Caco-2 (cell line): ENCODE results near the gene COL20A1. TPM values are rescaled to one million over a fixed set of nuclear protein-coding genes. Genes with fewer than 3 reads are reported as not detected.
A peak's percentile ranks its signal among the peaks of the same experiment; 100 is the strongest.

Source experiments
- BruUV-seq: library from RNA; stranded (reverse); fragments of 400-500 nt; replicated peaks from 2 replicates; lab custom pipeline; 2021; lab: Mats Ljungman, UMichigan
- CTCF ChIA-PET: fragments of 300-600 bp; sonication (Branson Sonifier 250); formaldehyde crosslinking; loops from one replicate; lab custom pipeline; 2022; ENCODE audit warnings: antibody characterized with exemption; lab: Charles Lee
- POLR2A ChIA-PET: fragments of 300-600 bp; sonication (Branson Sonifier 250); formaldehyde crosslinking; loops from one replicate; lab custom pipeline; 2022; ENCODE audit warnings: antibody characterized with exemption; lab: Charles Lee
- DNase-seq, 2 experiments: peaks; one replicate each; pipeline versions ENCODE4 v3.0.0 to v3.0.0-alpha.2; 2020 to 2022
- H3K27me3 ChIP-seq: replicated peaks from 2 replicates; pipeline ENCODE4 v1.6.0; 2011; ENCODE audit warnings: low read length; ENCODE audit not compliant: control insufficient read depth, insufficient read depth
- H3K36me3 ChIP-seq: 2 replicates; pipeline ENCODE4 v1.5.1; 2011; ENCODE audit warnings: low read length; ENCODE audit not compliant: control insufficient read depth, insufficient read depth
- H3K4me1 ChIP-seq: fragments of 250-450 bp; sonication (Bioruptor Pico); 2 replicates; pipeline ENCODE4 v1.5.1; 2020; ENCODE audit warnings: mild to moderate bottlenecking
- H3K4me3 ChIP-seq: 2 replicates; pipeline ENCODE4 v1.5.1; 2011; ENCODE audit warnings: low read depth, mild to moderate bottlenecking, control low read depth, low read length
- H3K9me3 ChIP-seq: fragments of 250-450 bp; sonication (Bioruptor Pico); 2 replicates; pipeline ENCODE4 v1.5.1; 2020; ENCODE audit warnings: mild to moderate bottlenecking, moderate library complexity
- H3K27ac Mint-ChIP-seq: one replicate; pipeline ENCODE4 v1.8.0; 2022; ENCODE audit warnings: mixed read lengths; ENCODE audit not compliant: unreplicated experiment
- H3K27me3 Mint-ChIP-seq: one replicate; pipeline ENCODE4 v1.8.0; 2022; ENCODE audit warnings: mixed read lengths; ENCODE audit not compliant: insufficient read depth, unreplicated experiment
- H3K36me3 Mint-ChIP-seq: one replicate; pipeline ENCODE4 v1.8.0; 2022; ENCODE audit warnings: mild to moderate bottlenecking, mixed read lengths; ENCODE audit not compliant: insufficient read depth, unreplicated experiment
- H3K4me1 Mint-ChIP-seq: one replicate; pipeline ENCODE4 v1.8.0; 2022; ENCODE audit warnings: low read depth, mixed read lengths; ENCODE audit not compliant: unreplicated experiment
- H3K4me3 Mint-ChIP-seq: one replicate; pipeline ENCODE4 v1.8.0; 2022; ENCODE audit warnings: mild to moderate bottlenecking, moderate library complexity, mixed read lengths; ENCODE audit not compliant: unreplicated experiment
- H3K9me3 Mint-ChIP-seq: one replicate; pipeline ENCODE4 v1.8.0; 2022; ENCODE audit warnings: mixed read lengths; ENCODE audit not compliant: unreplicated experiment
- CTCF ChIP-seq, 2 experiments: fragments of 200-600 bp in 1 of 2; IDR thresholded peaks; 1 replicate in 1 of 2; 2 replicates in 1 of 2; pipeline versions ENCODE4 v1.5.1 to v1.8.0; 2011 to 2022; ENCODE audit warnings: antibody characterized with exemption in 1 of 2, control low read depth in 1 of 2, inconsistent platforms in 1 of 2, low read depth in 1 of 2, low read length in 1 of 2, mild to moderate bottlenecking in 1 of 2, moderate library complexity in 1 of 2; ENCODE audit not compliant: insufficient read depth in 1 of 2, severe bottlenecking in 1 of 2, unreplicated experiment in 1 of 2
- intact Hi-C: fragments of 100-400 bp; cut with micrococcal nuclease; formaldehyde crosslinking; loops from one replicate; pipeline ENCODE4 v1.10.0; 2022; ENCODE audit not compliant: unreplicated experiment
- microRNA-seq: library from miRNA; unstranded; fragments of <30 nt; microRNA quantifications from one replicate; pipeline ENCODE4 v1.2.0, GENCODE V29; 2022
- total RNA-seq: library from RNA; stranded (reverse); gene quantifications from 2 replicates; pipeline ENCODE4 v1.2.3, GENCODE V29; 2022

The COL20A1 gene
- total RNA-seq, 1 experiment from 2014 or later, result 0.27 TPM

- intact Hi-C loops, result loop anchor here (5.0 kb wide), 1 partner anchor 161 kb away; no protein-coding TSS in a partner anchor
Measured at GRCh38 chr20:63383556-63383955, 90.6 kb downstream of the COL20A1 start.

GRCh38 chr20:63384336-63384735 is 91.3 kb downstream of the COL20A1 start:
- Histone ChIP-seq H3K36me3 (no peaks in the 10 kb centered on the region), H3K27me3 (no peaks in the 10 kb centered on the region), H3K4me1 (no peaks in the 10 kb centered on the region), H3K9me3 (peaks cover 46% of the 10 kb centered on the region), H3K4me3 (no peak overlapping the region)
- H3K27me3 Mint-ChIP-seq, result peaks cover 12% of the 10 kb centered on the region
- peaks cover 37% of the 10 kb centered on the region for H3K9me3 Mint-ChIP-seq
- no peak for DNase-seq
- no peak for TF ChIP-seq CTCF (IDR thresholded peaks at IDR 0.05; ENCODE audit: insufficient read depth in 1 of 2, low read depth in 1 of 2, low read length in 1 of 2, severe bottlenecking in 1 of 2, unreplicated experiment in 1 of 2)
- no peak overlapping the region for H3K27ac Mint-ChIP-seq
- H3K4me3 Mint-ChIP-seq, result no peak overlapping the region
- POLR2A ChIA-PET, result no interaction called here
- no TSS peak for BruUV-seq
- H3K4me1 Mint-ChIP-seq, result no peaks in the 10 kb centered on the region
- CTCF ChIA-PET, result interaction anchor here (1.2 to 5.0 kb wide), 2 partner anchors 75 to 154 kb away, joined by 3 to 135 read pairs; no protein-coding TSS in a partner anchor
- peaks cover 7% of the 10 kb centered on the region for H3K36me3 Mint-ChIP-seq
- intact Hi-C loops, result loop anchor here (5.0 kb wide), 1 partner anchor 162 kb away; no protein-coding TSS in a partner anchor

More at GRCh38 chr20:63383556-63383955, 90.6 kb downstream of the COL20A1 start:
- peaks cover 37% of the 10 kb centered on the region for H3K9me3 Mint-ChIP-seq
- CTCF ChIA-PET, result interaction anchor here (1.2 to 5.0 kb wide), 2 partner anchors 74 to 153 kb away, joined by 3 to 135 read pairs; no protein-coding TSS in a partner anchor
- Histone ChIP-seq H3K9me3 (peaks cover 41% of the 10 kb centered on the region), H3K4me3 (no peak overlapping the region), H3K27me3 (no peaks in the 10 kb centered on the region), H3K4me1 (no peaks in the 10 kb centered on the region), H3K36me3 (no peaks in the 10 kb centered on the region)
- peaks cover 12% of the 10 kb centered on the region for H3K27me3 Mint-ChIP-seq
- no peak for TF ChIP-seq CTCF (IDR thresholded peaks at IDR 0.05; ENCODE audit: insufficient read depth in 1 of 2, low read depth in 1 of 2, low read length in 1 of 2, severe bottlenecking in 1 of 2, unreplicated experiment in 1 of 2)
- no peak overlapping the region for H3K27ac Mint-ChIP-seq
- H3K4me3 Mint-ChIP-seq, result no peak overlapping the region
- POLR2A ChIA-PET, result no interaction called here
- H3K36me3 Mint-ChIP-seq, result peaks cover 12% of the 10 kb centered on the region
- H3K4me1 Mint-ChIP-seq, result no peaks in the 10 kb centered on the region
- BruUV-seq, result no TSS peak
- DNase-seq, result no peak

Small RNA genes lying within 50 kb of the gene (microRNA-seq; reads per million reads assigned to microRNA genes)
- gene MIR4326, result 3.7 reads per million, percentile 24 among the genes with 10 or more reads in this experiment

Other genes starting within 250 kb of the COL20A1 start
- gene YTHDF1, start 77.1 kb upstream of the COL20A1 start, total RNA-seq, result 184 and 196 TPM in 2 replicates
- gene BIRC7, start 57.3 kb upstream of the COL20A1 start, total RNA-seq, result 0.42 and 0.54 TPM in 2 replicates
- gene NKAIN4, start 38.7 kb upstream of the COL20A1 start, total RNA-seq, result 2.1 and 2.7 TPM in 2 replicates
- 275 and 286 TPM in 2 replicates for gene ARFGAP1, start 20.4 kb upstream of the COL20A1 start, total RNA-seq
- gene CHRNA4, start 68.2 kb downstream of the COL20A1 start, total RNA-seq, result 0.11 and 0.65 TPM in 2 replicates
- 0.25 and 0.46 TPM in 2 replicates for gene KCNQ2, start 179.5 kb downstream of the COL20A1 start, total RNA-seq
- 25.2 and 32.0 TPM in 2 replicates for gene EEF1A2, start 205.9 kb downstream of the COL20A1 start, total RNA-seq
- gene PPDPF, start 227.6 kb downstream of the COL20A1 start, total RNA-seq, result 511 and 634 TPM in 2 replicates
- 0.42 and 0.64 TPM in 2 replicates for gene PTK6, start 244.2 kb downstream of the COL20A1 start, total RNA-seq